ENCODE results near the gene ACTG2. TPM values are rescaled to one million over a fixed set of nuclear protein-coding genes. Genes with fewer than 3 reads are reported as not detected.

ACTG2 gene
- total and polyA plus RNA-seq, 2 donors (not counting 1 experiment from before 2014, with no cell fraction given), result 4.1 to 600 TPM

DNA sequence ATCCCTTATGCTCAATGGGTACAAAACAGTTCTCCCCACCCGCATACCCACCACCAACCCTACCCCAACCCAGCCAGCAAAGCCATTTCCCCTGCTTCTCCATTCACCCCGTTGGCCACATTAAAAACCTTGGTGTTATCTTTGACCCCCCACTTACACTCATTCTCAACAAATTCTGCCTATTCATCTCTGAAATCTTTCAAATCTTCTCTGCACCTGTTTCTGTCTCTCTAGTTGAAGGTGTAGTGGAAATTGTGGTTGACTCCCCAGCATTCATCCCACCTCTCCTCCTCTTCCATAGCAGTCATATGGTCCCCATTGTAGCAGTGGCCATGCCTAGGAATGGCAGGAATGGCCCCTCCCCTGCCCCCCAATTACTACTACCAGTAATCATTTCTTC lies 71.4 kb downstream of the ACTG2 start:
- no peak overlapping the region for H3K4me2 ChIP-seq (ENCODE audit: extremely low read depth, insufficient read depth, low read length)
- no peaks in the 10 kb centered on the region for H4K20me1 ChIP-seq (ENCODE audit: control insufficient read depth, extremely low read depth, insufficient read depth, low read length)
- no peaks in the 10 kb centered on the region for H3K79me2 ChIP-seq (ENCODE audit: control insufficient read depth, insufficient read depth, low read length)
- peaks cover 1% of the 10 kb centered on the region for H3K36me3 ChIP-seq (ENCODE audit: control insufficient read depth, insufficient read depth, low read length)
- no peak overlapping the region for H3K27ac ChIP-seq (ENCODE audit: insufficient read depth, low read length)
- TF ChIP-seq EZH2 (IDR thresholded peaks at IDR 0.05; ENCODE audit: low read length, missing control alignments), result no peak
- TF ChIP-seq, protein P1, sequence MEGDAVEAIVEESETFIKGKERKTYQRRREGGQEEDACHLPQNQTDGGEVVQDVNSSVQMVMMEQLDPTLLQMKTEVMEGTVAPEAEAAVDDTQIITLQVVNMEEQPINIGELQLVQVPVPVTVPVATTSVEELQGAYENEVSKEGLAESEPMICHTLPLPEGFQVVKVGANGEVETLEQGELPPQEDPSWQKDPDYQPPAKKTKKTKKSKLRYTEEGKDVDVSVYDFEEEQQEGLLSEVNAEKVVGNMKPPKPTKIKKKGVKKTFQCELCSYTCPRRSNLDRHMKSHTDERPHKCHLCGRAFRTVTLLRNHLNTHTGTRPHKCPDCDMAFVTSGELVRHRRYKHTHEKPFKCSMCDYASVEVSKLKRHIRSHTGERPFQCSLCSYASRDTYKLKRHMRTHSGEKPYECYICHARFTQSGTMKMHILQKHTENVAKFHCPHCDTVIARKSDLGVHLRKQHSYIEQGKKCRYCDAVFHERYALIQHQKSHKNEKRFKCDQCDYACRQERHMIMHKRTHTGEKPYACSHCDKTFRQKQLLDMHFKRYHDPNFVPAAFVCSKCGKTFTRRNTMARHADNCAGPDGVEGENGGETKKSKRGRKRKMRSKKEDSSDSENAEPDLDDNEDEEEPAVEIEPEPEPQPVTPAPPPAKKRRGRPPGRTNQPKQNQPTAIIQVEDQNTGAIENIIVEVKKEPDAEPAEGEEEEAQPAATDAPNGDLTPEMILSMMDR (conservative IDR thresholded peaks at IDR 0.05 in 1 of 2, IDR thresholded peaks at IDR 0.05 in 1 of 2; ENCODE audit: low read depth in 1 of 2, low read length in 2 of 2), result no peak
- DNase-seq (ENCODE audit: low read depth in 2 of 2), result no peak
- no peak overlapping the region for H3K4me3 ChIP-seq (replicated peaks in 1 of 4; ENCODE audit: control extremely low read depth in 1 of 4, insufficient read depth in 1 of 4, low read depth in 3 of 4, low read length in 4 of 4)
- no peaks in the 10 kb centered on the region for H3K9me3 ChIP-seq (ENCODE audit: control insufficient read depth, insufficient read depth, low read depth, low read length)
- H3K4me1 ChIP-seq (ENCODE audit: control insufficient read depth, extremely low read depth, insufficient read depth, low read length), result no peaks in the 10 kb centered on the region
- H3K9ac ChIP-seq (ENCODE audit: insufficient read depth, low read length), result no peak overlapping the region
- H3K27me3 ChIP-seq (ENCODE audit: control insufficient read depth, insufficient read depth, low read length), result no peaks in the 10 kb centered on the region
- H2AFZ ChIP-seq (ENCODE audit: low read length), result no peak overlapping the region

DNA sequence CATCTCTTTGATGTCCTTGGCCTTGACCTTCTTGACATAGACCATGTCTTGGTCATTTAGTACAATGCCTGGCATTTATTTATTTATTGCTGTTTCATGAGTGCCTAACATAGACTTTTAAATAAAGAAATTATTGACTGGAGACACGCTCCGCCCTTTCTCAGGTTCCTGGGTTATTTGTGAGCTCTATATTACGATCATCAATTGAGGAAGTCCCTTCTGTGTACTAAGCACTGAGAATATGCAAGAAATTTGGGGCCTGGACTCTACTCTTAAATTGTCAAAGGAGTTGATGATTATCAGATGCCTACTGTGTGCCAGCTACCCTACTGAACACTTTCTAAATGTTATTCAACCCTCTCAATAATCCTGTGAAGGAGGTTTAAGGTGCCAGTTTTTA lies 72.2 kb downstream of the ACTG2 start:
- Histone ChIP-seq H3K4me2 (ENCODE audit: extremely low read depth, insufficient read depth, low read length) (no peak overlapping the region), H3K79me2 (ENCODE audit: control insufficient read depth, insufficient read depth, low read length) (no peaks in the 10 kb centered on the region), H3K4me3 (replicated peaks in 1 of 4; ENCODE audit: control extremely low read depth in 1 of 4, insufficient read depth in 1 of 4, low read depth in 3 of 4, low read length in 4 of 4) (no peak overlapping the region), H3K27ac (ENCODE audit: insufficient read depth, low read length) (no peak overlapping the region), H3K36me3 (ENCODE audit: control insufficient read depth, insufficient read depth, low read length) (no peaks in the 10 kb centered on the region), H4K20me1 (ENCODE audit: control insufficient read depth, extremely low read depth, insufficient read depth, low read length) (no peaks in the 10 kb centered on the region), H3K4me1 (ENCODE audit: control insufficient read depth, extremely low read depth, insufficient read depth, low read length) (no peaks in the 10 kb centered on the region), H3K9me3 (ENCODE audit: control insufficient read depth, insufficient read depth, low read depth, low read length) (no peaks in the 10 kb centered on the region), H3K27me3 (ENCODE audit: control insufficient read depth, insufficient read depth, low read length) (no peaks in the 10 kb centered on the region), H2AFZ (ENCODE audit: low read length) (no peak overlapping the region), H3K9ac (ENCODE audit: insufficient read depth, low read length) (no peak overlapping the region)
- TF ChIP-seq EZH2 (IDR thresholded peaks at IDR 0.05; ENCODE audit: low read length, missing control alignments), result no peak
- TF ChIP-seq, protein P1 (conservative IDR thresholded peaks at IDR 0.05 in 1 of 2, IDR thresholded peaks at IDR 0.05 in 1 of 2; ENCODE audit: low read depth in 1 of 2, low read length in 2 of 2), result no peak
- DNase-seq (ENCODE audit: low read depth in 2 of 2), result no peak

DNA sequence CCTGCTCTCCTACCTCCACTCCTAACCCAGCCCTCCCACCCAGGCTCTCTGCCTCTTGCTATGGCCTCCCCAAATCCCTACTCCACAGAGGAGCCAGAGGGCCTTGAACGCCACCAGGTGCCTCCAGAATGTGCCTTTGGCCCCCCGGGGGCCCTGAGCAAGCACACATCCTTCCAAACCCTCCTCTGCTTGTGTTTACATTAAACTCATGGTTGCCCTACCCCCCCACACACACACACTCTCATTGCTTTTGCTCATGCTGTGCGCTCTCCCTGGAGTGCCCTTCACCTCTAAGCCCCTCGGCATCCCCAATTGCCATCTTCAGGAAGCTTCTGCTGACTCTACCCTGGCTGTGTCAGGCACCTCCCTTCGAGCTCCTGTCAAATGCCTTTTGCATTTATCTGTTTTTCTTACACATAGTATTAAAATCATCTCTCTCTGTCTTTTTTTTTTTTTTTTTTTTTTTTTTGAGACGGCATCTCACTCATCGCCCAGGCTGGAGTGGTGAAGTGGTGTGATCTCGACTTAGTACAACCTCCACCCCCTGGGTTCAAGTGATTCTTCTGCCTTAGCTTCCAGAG lies 75.6 kb downstream of the ACTG2 start:
- peaks cover 4% of the 10 kb centered on the region for H3K4me1 ChIP-seq (ENCODE audit: control insufficient read depth, extremely low read depth, insufficient read depth, low read length)
- TF ChIP-seq, protein P1 (conservative IDR thresholded peaks at IDR 0.05 in 1 of 2, IDR thresholded peaks at IDR 0.05 in 1 of 2; ENCODE audit: low read depth in 1 of 2, low read length in 2 of 2), result no peak
- no peak for TF ChIP-seq EZH2 (IDR thresholded peaks at IDR 0.05; ENCODE audit: low read length, missing control alignments)
- no peaks in the 10 kb centered on the region for H3K27me3 ChIP-seq (ENCODE audit: control insufficient read depth, insufficient read depth, low read length)

More for the DNA sequence above, 75.6 kb downstream of the ACTG2 start:
- no peak overlapping the region for H3K4me3 ChIP-seq (replicated peaks in 1 of 4; ENCODE audit: control extremely low read depth in 1 of 4, insufficient read depth in 1 of 4, low read depth in 3 of 4, low read length in 4 of 4)
- no peak overlapping the region for H3K27ac ChIP-seq (ENCODE audit: insufficient read depth, low read length)
- H3K9ac ChIP-seq (ENCODE audit: insufficient read depth, low read length), result no peak overlapping the region
- H3K4me2 ChIP-seq (ENCODE audit: extremely low read depth, insufficient read depth, low read length), result no peak overlapping the region
- no peaks in the 10 kb centered on the region for H3K79me2 ChIP-seq (ENCODE audit: control insufficient read depth, insufficient read depth, low read length)
- no peak for DNase-seq (ENCODE audit: low read depth in 2 of 2)
- no peak overlapping the region for H2AFZ ChIP-seq (ENCODE audit: low read length)
- H3K9me3 ChIP-seq (ENCODE audit: control insufficient read depth, insufficient read depth, low read depth, low read length), result no peaks in the 10 kb centered on the region
- H4K20me1 ChIP-seq (ENCODE audit: control insufficient read depth, extremely low read depth, insufficient read depth, low read length), result no peaks in the 10 kb centered on the region
- no peaks in the 10 kb centered on the region for H3K36me3 ChIP-seq (ENCODE audit: control insufficient read depth, insufficient read depth, low read length)
